Glutamatergic neuron (in vitro differentiated cells): ENCODE data around the gene MAPRE3. TPM values are rescaled to one million over a fixed set of nuclear protein-coding genes. Genes with fewer than 3 reads are reported as not detected.

ENCODE experiments used
- DNase-seq: peaks from one replicate; pipeline ENCODE4 v3.0.0; 2022
- H3K27ac Mint-ChIP-seq: one replicate; pipeline ENCODE4 v1.8.0; 2020; ENCODE audit warnings: mild to moderate bottlenecking, mixed read lengths, inconsistent platforms; ENCODE audit not compliant: unreplicated experiment
- H3K27me3 Mint-ChIP-seq: one replicate; pipeline ENCODE4 v1.8.0; 2020; ENCODE audit warnings: mild to moderate bottlenecking, moderate library complexity, mixed read lengths, inconsistent platforms; ENCODE audit not compliant: unreplicated experiment
- H3K36me3 Mint-ChIP-seq: one replicate; pipeline ENCODE4 v1.8.0; 2020; ENCODE audit warnings: mild to moderate bottlenecking, mixed read lengths, inconsistent platforms; ENCODE audit not compliant: unreplicated experiment
- H3K4me1 Mint-ChIP-seq: one replicate; pipeline ENCODE4 v1.8.0; 2020; ENCODE audit warnings: mild to moderate bottlenecking, low read depth, mixed read lengths, inconsistent platforms; ENCODE audit not compliant: unreplicated experiment
- H3K4me3 Mint-ChIP-seq: one replicate; pipeline ENCODE4 v1.8.0; 2020; ENCODE audit warnings: mild to moderate bottlenecking, mixed read lengths, inconsistent platforms; ENCODE audit not compliant: unreplicated experiment
- H3K9me3 Mint-ChIP-seq: one replicate; pipeline ENCODE4 v1.8.0; 2020; ENCODE audit warnings: mild to moderate bottlenecking, moderate library complexity, mixed read lengths, inconsistent platforms; ENCODE audit not compliant: unreplicated experiment
- total RNA-seq: library from RNA; stranded (reverse); fragmentation: NEBNext Ultra II Directional; extraction: Animal tissue kit (Norgen Biotek cat#: 25700); gene quantifications from one replicate; pipeline ENCODE4 v1.2.1, GENCODE V29; 2021; ENCODE audit not compliant: unreplicated experiment
- TF ChIP-seq, protein P1 (sequence below): fragments of 200-600 bp; sonication (generic); IDR thresholded peaks from one replicate; pipeline ENCODE4 v1.5.0; 2021; ENCODE audit not compliant: partially characterized antibody, unreplicated experiment

Gene MAPRE3
- total RNA-seq, 1 donor from 2014 or later = 49.2 TPM

DNA sequence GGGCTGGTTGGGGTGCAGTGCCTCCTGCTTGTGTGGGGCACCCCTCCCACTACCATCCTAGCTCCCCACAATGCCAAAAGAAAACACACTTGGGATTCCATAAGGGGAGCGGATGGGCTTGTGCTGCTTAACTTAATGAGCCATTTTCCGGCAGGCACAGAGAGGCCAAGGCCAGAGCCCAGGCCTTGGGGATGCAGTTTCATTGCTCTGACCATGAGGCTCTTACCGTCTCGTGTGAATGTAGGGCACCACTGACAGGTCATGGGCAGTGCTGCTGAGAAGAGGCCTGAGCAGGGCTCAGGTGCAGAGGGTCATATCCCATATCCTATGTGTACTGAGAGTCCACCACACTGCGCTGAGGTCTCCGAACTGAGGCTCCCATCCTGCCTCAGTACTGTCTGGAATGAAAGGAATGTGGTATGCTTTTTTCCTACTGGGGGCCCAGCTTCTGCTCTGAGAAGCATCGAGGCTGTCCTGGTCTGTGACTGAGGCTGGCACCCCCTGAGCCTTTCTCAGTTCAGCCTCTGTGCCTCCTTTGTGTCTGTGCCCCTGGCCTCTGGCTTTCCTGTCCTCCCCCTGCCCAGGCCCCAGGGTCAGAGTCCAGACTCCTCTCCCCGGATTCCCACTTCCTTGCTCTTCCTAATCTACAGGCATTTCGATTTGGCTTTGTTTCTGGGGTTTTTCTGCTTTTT, 45.2 kb upstream of the MAPRE3 start:
- Mint-ChIP-seq H3K4me3 (peak overlapping the region; percentile 57), H3K4me1 (peaks cover 17% of the 10 kb centered on the region), H3K9me3 (peaks cover 4% of the 10 kb centered on the region), H3K36me3 (peaks cover 7% of the 10 kb centered on the region), H3K27me3 (peaks cover 6% of the 10 kb centered on the region), H3K27ac (peak overlapping the region; percentile 5)
- TF ChIP-seq, protein P1, sequence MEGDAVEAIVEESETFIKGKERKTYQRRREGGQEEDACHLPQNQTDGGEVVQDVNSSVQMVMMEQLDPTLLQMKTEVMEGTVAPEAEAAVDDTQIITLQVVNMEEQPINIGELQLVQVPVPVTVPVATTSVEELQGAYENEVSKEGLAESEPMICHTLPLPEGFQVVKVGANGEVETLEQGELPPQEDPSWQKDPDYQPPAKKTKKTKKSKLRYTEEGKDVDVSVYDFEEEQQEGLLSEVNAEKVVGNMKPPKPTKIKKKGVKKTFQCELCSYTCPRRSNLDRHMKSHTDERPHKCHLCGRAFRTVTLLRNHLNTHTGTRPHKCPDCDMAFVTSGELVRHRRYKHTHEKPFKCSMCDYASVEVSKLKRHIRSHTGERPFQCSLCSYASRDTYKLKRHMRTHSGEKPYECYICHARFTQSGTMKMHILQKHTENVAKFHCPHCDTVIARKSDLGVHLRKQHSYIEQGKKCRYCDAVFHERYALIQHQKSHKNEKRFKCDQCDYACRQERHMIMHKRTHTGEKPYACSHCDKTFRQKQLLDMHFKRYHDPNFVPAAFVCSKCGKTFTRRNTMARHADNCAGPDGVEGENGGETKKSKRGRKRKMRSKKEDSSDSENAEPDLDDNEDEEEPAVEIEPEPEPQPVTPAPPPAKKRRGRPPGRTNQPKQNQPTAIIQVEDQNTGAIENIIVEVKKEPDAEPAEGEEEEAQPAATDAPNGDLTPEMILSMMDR = no peak
- DNase-seq = no peak

DNA sequence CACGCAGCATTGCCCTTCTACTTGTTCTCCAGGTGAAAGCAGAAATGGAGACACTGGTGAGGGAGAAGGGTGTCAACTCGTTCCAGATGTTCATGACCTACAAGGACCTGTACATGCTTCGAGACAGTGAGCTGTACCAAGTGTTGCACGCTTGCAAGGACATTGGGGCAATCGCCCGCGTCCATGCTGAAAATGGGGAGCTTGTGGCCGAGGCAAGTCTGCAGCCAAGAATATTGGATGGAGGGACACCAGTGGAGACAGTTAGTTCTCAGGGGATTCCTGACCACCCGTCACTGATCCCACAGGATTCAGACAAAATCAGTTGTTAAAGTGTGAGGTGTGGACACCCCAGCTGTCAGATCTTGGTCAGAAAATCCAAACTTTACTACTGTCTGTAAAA, 43.2 kb upstream of the MAPRE3 start:
- Mint-ChIP-seq H3K9me3 (peaks cover 4% of the 10 kb centered on the region), H3K4me1 (peaks cover 8% of the 10 kb centered on the region), H3K27me3 (peaks cover 6% of the 10 kb centered on the region), H3K27ac (no peak overlapping the region), H3K4me3 (no peak overlapping the region), H3K36me3 (peaks cover 7% of the 10 kb centered on the region)
- no peak for DNase-seq
- TF ChIP-seq, protein P1 = no peak

DNA sequence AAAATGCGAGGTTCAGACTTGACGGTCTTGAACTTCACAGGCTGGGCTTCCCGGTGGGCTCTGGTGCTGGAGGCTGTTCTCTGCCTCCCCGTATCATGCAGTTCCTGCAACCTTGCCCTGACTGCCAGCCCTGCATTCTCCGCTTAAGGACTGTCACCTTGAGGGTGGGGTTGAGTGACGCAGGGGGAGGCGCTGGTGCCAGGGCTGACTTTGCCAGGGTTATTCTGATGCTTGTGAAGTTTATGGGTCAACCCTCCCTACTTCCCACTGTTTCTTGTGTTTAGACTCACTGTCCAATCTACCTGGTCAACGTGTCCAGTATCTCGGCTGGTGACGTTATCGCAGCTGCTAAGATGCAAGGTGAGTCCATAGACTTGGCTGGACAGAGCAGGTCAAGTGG, 37.5 kb upstream of the MAPRE3 start:
- Mint-ChIP-seq H3K27me3 (peaks cover 6% of the 10 kb centered on the region), H3K36me3 (peaks cover 14% of the 10 kb centered on the region), H3K9me3 (peaks cover 6% of the 10 kb centered on the region), H3K4me1 (no peaks in the 10 kb centered on the region), H3K27ac (no peak overlapping the region), H3K4me3 (no peak overlapping the region)
- TF ChIP-seq, protein P1 = no peak
- DNase-seq = no peak

DNA sequence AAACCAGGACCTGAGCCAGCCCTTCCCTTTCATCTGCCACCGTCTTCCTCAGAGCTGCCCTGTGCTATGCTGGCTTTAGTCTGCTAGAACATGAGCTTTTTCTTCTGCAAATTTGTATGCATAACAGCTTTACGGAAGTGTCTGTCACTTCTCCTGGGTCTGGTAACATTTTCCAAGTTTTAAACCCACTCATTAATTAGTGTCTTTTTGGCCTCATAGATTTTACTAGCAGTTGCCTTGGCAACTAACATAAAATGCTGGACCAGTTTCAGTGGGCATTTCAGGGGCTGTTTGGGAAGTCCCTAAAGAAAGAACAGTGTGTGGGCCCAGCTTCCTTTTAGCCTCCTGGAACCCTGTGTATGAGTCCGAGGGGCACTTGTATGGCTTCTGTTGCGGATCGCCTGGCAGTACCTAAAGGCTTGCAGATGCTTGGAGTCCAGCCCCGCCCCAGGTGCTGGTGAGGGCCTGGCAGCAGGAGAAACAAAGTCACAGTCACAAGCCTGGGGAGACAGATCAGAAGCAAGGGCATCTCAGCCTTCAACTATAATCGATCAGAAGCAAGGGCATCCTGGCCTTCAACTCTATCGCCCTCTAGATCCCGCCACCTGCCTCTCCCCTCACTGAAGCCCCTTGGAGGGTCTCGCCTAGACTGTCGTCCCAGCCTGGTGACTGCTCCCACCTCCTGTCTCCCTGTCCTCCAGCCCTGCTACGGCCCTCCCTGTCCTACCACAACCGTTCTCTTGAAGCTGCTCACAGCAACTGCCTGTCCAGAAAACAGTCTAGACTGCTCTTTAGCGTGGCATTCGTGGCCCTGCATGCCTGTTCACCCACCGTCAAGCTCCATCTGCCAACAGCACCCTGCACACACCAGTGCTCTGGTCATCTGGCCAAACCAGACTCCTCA, 36.8 kb upstream of the MAPRE3 start:
- Mint-ChIP-seq H3K27me3 (peaks cover 5% of the 10 kb centered on the region), H3K27ac (no peak overlapping the region), H3K4me1 (no peaks in the 10 kb centered on the region), H3K36me3 (peaks cover 14% of the 10 kb centered on the region), H3K9me3 (peaks cover 6% of the 10 kb centered on the region), H3K4me3 (no peak overlapping the region)
- no peak for DNase-seq
- TF ChIP-seq, protein P1 = no peak

DNA sequence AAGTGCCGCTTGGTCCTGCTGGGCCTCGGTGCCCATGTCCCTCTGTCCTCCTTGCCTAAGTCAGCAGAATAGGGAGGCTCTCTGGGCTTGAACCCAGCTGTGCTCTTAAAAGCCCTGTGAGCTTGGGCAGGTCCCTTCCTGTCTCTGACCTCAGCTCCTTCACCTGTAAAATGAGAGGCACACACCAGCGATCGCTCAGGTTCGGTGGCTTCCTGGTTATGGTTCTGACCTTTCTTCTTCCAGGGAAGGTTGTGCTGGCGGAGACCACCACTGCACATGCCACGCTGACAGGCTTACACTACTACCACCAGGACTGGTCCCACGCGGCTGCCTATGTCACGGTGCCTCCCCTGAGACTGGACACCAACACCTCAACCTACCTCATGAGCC, 36.1 kb upstream of the MAPRE3 start:
- peaks cover 4% of the 10 kb centered on the region for H3K27me3 Mint-ChIP-seq
- H3K36me3 Mint-ChIP-seq = peaks cover 14% of the 10 kb centered on the region
- no peak for DNase-seq
- H3K4me1 Mint-ChIP-seq = no peaks in the 10 kb centered on the region
- H3K27ac Mint-ChIP-seq = no peak overlapping the region
- H3K4me3 Mint-ChIP-seq = no peak overlapping the region
- TF ChIP-seq, protein P1 = no peak
- H3K9me3 Mint-ChIP-seq = peaks cover 6% of the 10 kb centered on the region
